ENCODE data around the gene CLMN.

GRCh38 chr14:95300002-95300696 lies 19.6 kb downstream of the CLMN start:
- no peak for TF ChIP-seq CTCF (IDR thresholded peaks at IDR 0.05; ENCODE audit: low read length)
- no peak for TF ChIP-seq EZH2 (IDR thresholded peaks at IDR 0.05; ENCODE audit: borderline replicate concordance, low read length)
